Head of caudate nucleus (tissue), 42 donors: ENCODE measurements around the gene TMEM18.

Source experiments
- DNase-seq, 42 donors: peaks; one replicate each; pipeline versions ENCODE4 v3.0.0 to v3.0.0-alpha.2; 2020 to 2021; ENCODE audit warnings: mixed read lengths in 7 of 42
- intact Hi-C: fragments of 100-400 bp; cut with DNase I; formaldehyde crosslinking; loops from one replicate; pipeline ENCODE4 v1.15.0; 2022

The TMEM18 gene

GRCh38 chr2:675051-675450, 2.2 kb downstream of the TMEM18 start:
- DNase-seq, result no peak
- intact Hi-C loops, result no loop called here

GRCh38 chr2:674321-674985, 2.8 kb downstream of the TMEM18 start:
- intact Hi-C loops, result no loop called here
- DNase-seq, result no peak

- intact Hi-C loops, result no loop called here
- peak in 5 of 42 donors; percentile 27 to 60 (median 37) for DNase-seq
These were observed 3.4 kb downstream of the TMEM18 start for GRCh38 chr2:673615-674320.

- intact Hi-C loops, result no loop called here
- peak in 1 of 42 donors; percentile 36 for DNase-seq
These were observed 4.2 kb downstream of the TMEM18 start for GRCh38 chr2:673016-673415.

- intact Hi-C loops, result no loop called here
- DNase-seq, result no peak
These were observed 4.7 kb downstream of the TMEM18 start for GRCh38 chr2:672606-672905.

- intact Hi-C loops, result no loop called here
- peak in 1 of 42 donors; percentile 38 for DNase-seq
These were observed 5.2 kb downstream of the TMEM18 start for GRCh38 chr2:671787-672605.

GRCh38 chr2:671072-671471, 6.1 kb downstream of the TMEM18 start:
- DNase-seq, result peak in 1 of 42 donors; percentile 24
- intact Hi-C loops, result no loop called here

GRCh38 chr2:670637-671036, 6.6 kb downstream of the TMEM18 start:
- peak in 2 of 42 donors; percentile 17 to 34 for DNase-seq
- intact Hi-C loops, result no loop called here

- intact Hi-C loops, result no loop called here
- DNase-seq, result peak in 2 of 42 donors; percentile 24 to 48
These were observed 7.9 kb downstream of the TMEM18 start for GRCh38 chr2:669323-669722.

- peak in 1 of 42 donors; percentile 16 for DNase-seq
- intact Hi-C loops, result no loop called here
These were observed 9.2 kb downstream of the TMEM18 start for GRCh38 chr2:668000-668398.

- intact Hi-C loops, result no loop called here
- peak in 10 of 42 donors; percentile 24 to 64 (median 46) for DNase-seq
These were observed 9.7 kb downstream of the TMEM18 start for GRCh38 chr2:667332-667999.

GRCh38 chr2:666441-666840, 10.8 kb downstream of the TMEM18 start:
- intact Hi-C loops, result no loop called here
- peak in 2 of 42 donors; percentile 16 to 34 for DNase-seq

- peak in 1 of 42 donors; percentile 22 for DNase-seq
- intact Hi-C loops, result no loop called here
These were observed 11.7 kb downstream of the TMEM18 start for GRCh38 chr2:665340-666073.

GRCh38 chr2:664063-664462, 13.1 kb downstream of the TMEM18 start:
- intact Hi-C loops, result no loop called here
- no peak for DNase-seq

GRCh38 chr2:663221-663620, 14.0 kb downstream of the TMEM18 start:
- no peak for DNase-seq
- intact Hi-C loops, result no loop called here

- no peak for DNase-seq
- intact Hi-C loops, result no loop called here
These were observed 15.9 kb downstream of the TMEM18 start for GRCh38 chr2:661360-661635.

- no peak for DNase-seq
- intact Hi-C loops, result no loop called here
These were observed 16.4 kb downstream of the TMEM18 start for GRCh38 chr2:660586-661359.

GRCh38 chr2:660029-660428, 17.2 kb downstream of the TMEM18 start:
- no peak for DNase-seq
- intact Hi-C loops, result no loop called here
